HPDE6-E6E7 (cell line): ENCODE measurements around the gene NEK3.
"Not testable (repeated sequence)": the region's sequence is repeated elsewhere in the genome, so short reads cannot be mapped to it uniquely, and the experiment has no call there.

ENCODE experiments used
- DNase-seq: peaks from one replicate; pipeline ENCODE4 v3.0.0; 2011; ENCODE audit warnings: missing footprints; ENCODE audit errors: extremely low spot score

Gene NEK3

GRCh38 chr13:52170828-52171391, 11.5 kb upstream of the NEK3 start:
- DNase-seq: not testable (repeated sequence)

DNA sequence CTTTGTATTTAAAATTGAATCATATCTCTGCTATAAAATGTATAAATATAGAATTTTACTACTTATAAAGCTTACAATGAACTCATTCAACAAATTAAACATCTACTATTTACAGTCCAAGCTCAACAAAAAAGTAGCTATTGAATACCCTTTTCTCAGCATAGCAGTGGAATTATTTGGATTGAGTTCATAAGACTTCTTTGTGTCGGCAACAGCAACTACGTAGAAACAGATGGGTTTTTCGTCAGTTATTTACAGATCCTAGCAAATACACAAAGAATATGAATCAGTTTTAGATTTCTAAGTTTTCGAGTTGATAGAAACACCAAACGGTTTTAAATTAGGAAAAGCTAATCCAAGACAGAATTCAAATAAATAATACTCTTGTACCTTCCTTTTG, 10.4 kb upstream of the NEK3 start:
- no peak for DNase-seq

DNA sequence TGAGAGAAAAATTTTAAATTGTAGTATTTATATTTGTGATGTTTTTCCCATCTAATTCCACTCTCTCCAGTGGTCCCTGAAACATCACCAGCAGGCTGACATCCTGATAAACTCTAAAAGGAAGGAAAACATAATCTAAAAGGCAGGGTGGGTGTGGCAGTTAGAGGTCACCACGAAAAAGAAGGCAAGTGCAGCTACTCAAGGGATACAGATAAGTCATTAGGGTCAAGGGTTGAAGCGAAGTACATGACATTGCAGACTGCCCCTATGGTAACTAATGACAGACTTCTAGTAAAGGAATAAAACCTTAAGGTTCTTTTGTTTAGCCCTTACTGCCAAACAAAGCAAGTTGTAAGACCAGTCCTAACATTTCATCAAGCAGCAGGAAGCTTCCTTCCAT, 6.0 kb upstream of the NEK3 start:
- no peak for DNase-seq

GRCh38 chr13:52164989-52165388, 5.6 kb upstream of the NEK3 start:
- DNase-seq: no peak

GRCh38 chr13:52163878-52164277, 4.5 kb upstream of the NEK3 start:
- DNase-seq: not testable (repeated sequence)

DNA sequence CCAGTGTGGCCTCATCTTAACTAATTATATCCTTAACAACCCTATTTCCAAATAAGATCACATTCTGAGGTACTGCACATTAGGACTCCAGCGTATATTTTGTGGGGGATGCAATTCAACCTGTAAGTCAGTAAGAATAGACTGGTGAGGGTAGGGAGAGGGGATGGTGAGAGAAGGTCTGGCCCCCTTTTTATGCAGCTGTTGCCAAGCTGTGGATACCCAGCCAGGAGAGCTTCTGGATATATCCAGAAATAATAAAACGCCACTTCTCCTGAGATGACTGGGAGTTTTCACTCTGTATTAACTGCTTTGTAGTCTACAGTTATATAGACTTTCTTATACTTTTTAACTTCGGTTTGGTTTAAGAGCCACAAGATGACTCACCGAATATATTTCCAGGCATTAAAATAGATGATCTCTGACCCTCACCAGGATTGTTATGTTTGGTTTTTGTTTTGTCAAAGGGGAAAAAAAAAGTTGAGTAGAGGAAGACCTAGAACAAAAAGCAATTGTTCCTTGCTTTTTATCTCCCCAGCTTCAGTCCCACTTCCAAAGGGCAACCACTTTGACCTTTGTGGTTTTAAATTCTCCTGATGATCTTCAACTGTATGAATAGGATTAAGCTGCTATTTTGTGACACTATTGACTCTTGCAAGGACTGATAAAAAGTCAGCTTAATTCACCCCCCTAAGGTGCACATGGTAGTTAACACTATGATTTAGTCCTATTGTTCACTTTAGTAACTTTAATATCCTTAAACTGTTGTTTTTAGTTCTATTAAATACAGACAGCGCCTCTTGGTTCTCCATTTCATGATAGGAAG, 3.1 kb upstream of the NEK3 start:
- DNase-seq: no peak

- DNase-seq: no peak
Observed at GRCh38 chr13:52161181-52161646, 1.8 kb upstream of the NEK3 start.

DNA sequence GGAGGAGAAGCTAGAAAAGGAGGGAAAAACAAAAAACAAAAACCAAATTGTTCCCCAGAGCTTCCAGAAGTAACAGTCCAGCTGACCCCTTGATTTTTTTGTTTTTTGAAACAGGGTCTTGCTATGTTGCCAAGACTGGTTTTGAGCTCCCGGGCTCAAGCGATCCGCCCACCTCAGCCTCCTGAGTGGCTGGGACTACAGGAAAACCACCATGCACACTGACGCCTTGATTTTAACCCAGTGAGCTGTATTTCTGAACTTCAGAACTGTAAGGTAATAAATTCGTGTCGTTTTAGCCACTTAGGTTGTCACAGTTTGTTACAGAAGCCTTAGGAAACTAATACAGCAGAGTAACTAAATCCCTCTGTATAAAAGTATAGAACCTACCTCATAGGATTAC, 1.1 kb upstream of the NEK3 start:
- no peak for DNase-seq

DNA sequence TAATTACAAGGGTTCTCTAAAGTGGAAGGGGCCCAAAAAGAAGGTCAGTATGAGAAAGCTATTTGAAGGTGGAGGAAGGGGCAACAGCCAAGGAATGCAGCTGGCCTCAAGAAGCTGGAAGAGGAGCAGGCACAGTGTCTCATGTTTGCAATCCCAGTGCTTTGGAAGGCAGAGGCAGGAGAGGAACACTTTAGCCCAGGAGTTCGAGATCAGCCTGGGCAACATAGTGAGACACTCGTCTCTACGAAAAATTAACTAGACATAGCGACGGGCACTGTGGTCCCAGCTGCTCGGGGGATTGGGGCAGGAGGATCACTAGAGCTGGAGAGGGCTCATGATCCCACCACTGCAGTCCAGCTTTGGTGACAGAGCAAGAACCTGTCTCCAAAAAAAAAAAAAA, 656 bp upstream of the NEK3 start:
- no peak for DNase-seq

DNA sequence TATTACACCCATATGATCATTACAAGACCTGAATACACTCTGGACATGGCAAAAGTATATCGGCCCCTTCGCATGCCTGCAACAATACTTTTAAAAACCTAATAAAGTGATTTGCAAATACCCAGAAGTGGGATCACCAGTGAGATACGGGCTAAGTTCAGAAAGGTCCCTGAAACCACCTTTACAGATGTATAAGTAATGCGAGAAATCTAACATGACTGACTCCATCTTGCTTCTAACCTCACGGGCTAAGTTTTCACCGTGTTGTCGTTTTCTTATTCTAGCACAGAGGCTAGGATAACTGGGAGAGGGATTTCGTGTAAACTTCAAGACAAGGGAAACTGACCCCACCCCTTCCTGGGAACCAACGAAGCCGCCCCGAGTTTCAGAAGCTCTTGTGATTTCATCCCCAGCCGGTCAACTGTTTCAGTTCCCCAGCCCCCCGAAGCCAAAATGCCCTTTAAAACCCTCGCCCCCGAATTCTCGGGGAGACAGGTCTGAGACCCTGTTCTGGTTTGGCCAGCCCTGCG, 703 bp downstream of the NEK3 start:
- DNase-seq: no peak

DNA sequence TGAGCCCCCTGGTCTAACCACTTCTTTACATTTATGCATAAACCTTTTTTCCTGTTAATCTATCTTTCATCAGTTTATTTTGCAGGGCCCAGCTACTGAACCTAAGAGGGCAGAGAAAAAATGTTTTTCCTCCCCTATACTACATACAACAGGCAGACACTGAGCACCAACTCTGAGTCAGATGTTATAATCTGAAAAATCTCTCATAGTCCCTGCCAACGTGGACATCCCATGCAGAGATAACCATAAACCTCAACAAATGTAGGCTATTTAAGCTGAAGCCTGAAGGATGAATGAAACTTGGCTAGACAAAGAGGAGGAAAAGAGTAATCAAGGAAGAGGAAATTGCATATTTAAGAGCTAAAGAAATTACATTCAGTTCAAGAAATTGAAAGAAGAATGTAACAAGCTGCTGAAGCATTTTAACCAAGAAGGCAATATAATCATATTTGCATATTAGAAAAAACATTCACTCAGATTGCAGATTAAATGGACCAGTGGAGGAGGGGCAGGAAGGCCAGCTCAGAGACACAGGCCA, 2.6 kb downstream of the NEK3 start:
- DNase-seq: no peak

DNA sequence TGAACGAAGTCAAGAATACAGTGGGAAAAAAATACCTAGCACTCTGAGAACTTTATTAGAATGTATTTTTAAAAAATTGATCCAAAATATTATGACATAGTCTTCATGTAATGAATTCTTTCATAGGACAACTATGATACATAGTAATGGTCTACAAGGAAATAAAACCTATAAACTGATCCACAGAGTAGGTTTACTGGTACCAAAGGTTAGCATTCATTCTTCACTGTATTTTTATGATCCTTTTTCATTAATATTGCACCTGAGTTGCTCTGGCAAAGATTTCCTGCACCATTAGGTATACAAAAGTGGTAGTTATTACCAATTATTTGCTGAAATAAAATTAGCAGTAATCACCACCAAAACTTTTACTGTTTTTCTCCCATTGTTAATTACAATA, 4.2 kb downstream of the NEK3 start:
- DNase-seq: no peak

DNA sequence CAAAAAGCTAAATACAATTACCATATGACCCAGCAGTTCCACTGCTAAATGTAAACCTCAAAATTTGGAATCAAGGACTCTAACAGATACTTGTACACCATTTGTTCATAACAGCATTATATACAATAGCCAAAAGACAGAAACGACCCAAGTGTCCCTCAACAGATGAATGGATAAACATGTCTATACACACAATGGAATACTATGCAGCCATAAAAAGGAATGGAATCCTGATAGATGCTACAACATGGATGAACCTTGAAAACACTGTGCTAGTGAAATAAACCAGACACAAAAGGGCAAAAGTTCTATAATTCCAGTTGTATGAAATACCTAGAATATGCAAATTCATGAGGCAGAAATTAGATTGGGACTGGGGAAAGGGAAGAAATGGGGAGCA, 12.2 kb downstream of the NEK3 start:
- no peak for DNase-seq

DNA sequence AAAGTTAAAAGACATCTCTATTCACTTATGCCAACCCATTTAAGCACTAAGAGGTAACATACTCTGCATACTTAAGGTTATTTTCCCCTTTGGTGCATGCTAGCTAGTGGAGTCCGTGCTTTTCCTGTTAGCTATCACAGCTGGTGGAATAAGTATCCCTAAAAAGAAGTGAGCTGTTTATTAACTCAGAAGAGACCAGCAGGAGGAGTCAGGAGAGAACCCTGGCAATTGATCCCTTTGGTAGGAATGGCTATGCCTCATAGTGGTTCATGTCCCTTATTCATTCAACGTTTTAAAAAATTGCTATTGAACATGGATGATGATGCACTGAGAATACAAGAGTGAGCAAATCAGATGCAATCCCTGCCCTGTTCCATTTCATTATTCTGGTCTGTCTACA, 18.1 kb downstream of the NEK3 start:
- no peak for DNase-seq

GRCh38 chr13:52137489-52137888, 21.9 kb downstream of the NEK3 start:
- DNase-seq: no peak

DNA sequence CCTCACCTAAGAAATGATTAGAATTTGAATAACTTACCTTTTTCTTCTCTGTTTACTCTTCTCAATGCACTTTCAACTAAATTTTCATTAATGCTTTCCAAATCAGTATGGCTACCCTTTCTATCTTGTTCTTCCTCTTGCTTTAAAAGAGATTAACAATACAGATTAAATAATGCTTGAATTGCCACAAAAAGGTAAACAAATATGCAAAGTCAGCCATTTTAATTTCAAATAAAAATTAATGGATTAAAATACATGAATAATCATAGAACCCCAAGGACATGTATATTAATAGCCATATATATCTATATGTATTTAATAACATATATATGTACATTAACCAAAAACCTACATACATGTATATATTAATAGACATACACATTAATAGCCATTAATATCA, 22.6 kb downstream of the NEK3 start:
- no peak for DNase-seq

GRCh38 chr13:52130641-52131040, 28.8 kb downstream of the NEK3 start:
- DNase-seq: no peak

DNA sequence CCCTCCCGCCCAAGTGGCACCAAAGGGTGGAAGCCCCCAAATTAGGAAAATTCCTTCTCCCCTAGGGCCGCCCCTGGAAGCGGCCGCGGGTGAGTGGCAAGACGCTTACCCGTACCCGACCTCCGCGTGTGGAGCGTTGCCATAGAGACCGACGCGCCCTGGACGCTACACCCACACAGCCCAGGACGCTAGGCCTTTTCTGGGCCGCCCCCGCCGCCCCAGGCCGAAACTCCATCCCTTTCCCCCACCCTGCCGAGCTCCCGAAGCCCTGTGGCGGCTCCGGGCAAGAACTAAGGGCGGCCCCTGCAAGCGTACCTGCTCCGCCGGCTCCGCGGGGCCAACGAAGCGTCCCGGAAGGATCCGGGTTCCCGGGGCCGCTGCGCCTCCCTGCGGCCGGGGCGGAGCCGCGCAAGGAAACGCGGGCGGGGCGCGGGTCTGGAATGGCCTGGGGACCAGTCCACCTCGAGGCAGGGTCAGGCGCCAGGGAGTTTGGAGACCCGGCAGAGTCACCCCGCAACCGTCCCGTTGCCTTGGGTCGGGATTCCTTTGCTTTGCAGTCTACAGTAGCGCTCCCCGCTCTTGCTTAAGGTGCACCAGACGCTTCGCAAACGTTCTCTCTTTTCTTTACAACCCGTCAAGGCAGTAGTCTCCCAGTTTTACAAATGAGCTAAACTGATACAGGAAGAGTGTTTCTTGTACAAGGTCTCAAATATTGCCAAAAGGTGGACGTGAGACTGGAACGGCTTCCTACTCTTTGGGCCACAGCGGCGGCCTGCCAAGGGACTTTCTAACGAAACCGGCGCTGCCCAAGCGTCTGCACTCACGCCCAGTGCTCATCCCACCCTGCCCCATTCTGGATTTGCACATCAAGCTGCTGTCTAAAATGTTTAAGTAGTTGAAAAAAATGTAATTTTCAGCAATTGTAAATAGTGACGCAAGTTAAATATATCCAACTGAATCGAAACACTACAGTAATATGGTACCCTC, 30.4 kb downstream of the NEK3 start, which contains the start of gene NEK5:
Gene NEK5 (minus strand): TSS at position 360 of the 987 bp plus-strand sequence. CDS start 1,591 bp downstream, outside the sequence.
- peak; percentile 26 for DNase-seq

GRCh38 chr13:52127783-52128702, 31.4 kb downstream of the NEK3 start:
- DNase-seq: peak; percentile 3

DNA sequence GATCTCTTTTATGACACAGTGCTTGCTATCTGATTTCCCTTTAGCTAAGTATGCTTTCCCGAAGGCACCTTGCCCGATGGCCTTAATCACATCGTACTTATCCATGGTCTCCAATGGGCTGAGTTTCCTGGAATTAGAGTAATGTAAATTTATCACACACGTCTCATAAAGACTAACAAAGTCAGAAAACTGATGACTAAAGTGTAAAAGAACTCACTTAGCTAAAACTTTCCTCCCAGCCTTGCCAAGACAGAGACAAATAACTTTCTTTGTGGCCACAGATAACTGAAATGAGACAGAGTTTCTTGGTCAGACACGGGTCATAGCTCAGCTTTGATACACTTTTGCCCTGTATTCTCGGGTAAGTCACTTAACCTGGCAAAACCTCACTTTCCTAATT, 32.0 kb downstream of the NEK3 start:
- no peak for DNase-seq

DNA sequence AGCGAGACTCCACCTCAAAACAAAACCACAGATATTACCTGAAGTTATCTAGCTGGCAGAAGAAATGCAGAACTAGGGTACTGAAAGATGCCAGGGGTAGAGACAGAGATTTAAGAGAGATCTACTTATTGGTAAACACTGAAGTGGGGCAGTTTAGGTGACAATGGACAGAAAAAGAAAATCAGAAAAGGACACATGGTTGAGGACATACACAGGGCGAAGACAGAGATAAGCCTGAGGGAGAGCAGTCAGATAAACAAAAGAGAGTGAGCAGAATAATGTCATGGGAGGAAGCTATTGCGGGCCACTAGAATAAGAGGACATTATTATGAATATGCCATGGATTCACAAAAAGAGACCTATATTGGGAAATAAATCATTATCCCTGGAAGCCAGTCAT, 33.9 kb downstream of the NEK3 start:
- DNase-seq: no peak
